NCI-H146 treated with DMSO at 0.1 percent for 48 hours (cell line): ENCODE measurements around the gene WDR48.

Experiments
- DNase-seq: peaks from one replicate; lab custom pipeline; 2025; ENCODE audit not compliant: unreplicated experiment; lab: John Stamatoyannopoulos, UW

Gene WDR48

DNA sequence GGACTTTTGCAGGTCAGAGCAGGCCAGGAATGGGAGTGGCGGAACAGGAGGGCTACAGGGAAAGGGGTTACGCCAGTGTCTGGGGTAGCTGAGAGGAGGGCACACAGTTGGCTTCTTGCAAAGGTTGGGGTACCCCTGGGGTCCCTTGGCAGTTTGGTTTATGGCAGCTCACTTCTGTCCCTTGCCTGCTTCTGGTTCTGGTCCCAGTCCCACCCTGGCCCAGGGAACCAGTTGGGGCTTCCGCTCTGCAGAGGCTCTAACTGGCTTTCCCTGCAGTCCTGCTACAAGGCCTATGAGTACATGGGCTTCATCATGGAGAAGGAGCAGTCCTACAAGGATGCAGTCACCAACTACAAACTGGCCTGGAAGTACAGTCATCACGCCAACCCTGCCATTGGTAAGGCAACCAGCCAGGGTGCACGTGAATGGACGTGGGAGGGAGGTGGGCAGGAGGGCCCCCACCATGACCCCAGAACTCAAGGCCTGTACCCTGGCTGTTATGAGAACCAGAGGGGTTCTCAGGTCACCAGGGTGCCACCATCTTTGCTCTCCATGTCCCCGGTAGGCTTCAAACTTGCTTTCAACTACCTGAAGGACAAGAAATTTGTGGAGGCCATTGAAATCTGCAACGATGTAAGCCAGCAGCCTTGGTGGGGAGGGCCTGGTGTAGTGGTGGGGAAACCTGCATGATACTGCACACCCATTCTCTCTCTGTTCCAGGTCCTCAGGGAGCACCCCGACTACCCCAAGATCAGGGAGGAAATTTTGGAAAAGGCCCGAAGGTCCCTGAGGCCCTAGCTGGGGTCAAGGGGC lies 86.4 kb downstream of the WDR48 start:
- DNase-seq: no peak

DNA sequence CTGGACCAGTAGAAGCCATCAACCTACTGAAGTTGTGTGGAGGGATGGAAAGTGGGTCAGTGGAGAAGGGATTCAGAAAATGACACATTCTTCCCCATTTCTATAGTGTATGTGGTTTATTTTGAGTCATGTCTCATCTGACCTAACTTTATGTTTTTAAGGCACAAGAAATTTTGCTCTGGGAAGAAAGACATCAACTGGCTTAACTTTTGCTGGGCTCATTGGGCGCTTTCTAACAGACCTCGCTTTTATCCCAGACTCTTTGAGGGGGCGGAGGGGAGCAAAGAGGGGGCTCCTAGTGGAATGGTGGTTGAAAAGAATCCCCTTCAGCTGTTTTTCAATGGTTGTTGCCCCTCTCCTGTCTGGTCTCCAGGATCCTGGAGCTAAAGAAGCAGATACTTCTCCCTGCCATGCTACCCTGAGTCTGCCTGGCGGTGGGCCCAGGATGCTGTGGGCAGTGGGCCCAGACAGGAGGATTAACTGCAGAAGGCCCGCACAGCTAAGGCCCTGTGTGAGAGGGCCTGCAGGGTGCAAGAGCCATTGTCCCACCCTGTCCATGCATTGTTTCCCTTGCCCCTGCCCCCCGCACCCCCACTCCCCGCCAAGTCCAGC lies 87.1 kb downstream of the WDR48 start:
- no peak for DNase-seq

DNA sequence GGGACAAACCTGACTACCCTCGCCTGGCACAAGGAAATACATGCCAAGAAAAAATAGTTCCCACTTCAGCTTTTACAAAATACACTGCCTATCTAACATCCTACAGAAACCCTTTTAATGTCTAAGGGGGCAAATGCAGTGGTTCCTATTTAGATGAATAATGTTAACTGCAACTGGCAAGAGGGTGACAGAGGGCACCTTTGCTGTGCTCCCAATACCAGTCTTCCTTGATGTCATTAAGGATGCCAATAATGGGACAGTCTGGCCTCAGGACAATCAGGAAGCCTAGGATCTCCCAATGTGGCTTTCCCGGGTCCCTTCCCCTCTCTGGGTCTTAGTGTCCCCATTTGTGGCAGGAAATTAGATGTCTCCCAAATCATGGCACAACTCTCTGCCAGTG lies 87.6 kb downstream of the WDR48 start:
- DNase-seq: no peak

DNA sequence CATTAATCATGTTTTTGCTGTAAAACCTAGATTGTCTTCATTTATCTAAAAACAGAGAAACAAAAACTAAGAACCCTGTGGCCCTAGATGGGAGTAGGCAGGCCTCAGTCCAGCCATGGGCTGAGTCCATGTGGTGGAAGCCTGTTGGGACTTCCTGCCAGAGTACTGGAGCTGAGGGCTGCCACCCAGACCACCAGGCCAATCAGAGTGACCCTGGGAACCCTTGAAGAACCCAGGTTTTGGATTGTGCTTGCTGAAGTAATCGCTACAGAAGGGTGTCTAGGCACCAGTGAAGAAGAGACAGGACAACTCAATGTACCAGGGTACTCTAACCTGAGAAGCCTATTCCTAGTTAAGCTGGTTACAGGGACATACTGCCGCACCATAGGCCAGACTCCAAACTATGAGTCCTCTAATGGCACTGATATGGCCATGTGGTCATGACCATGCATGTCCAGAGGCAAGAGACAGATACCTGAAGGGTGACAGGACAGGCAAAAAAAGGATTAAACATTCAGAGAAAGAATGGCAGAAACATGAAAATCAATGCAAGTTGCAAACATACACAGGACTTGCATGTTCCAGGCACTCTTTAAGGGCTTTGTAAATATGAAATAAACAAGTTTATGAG lies 88.6 kb downstream of the WDR48 start:
- no peak for DNase-seq

DNA sequence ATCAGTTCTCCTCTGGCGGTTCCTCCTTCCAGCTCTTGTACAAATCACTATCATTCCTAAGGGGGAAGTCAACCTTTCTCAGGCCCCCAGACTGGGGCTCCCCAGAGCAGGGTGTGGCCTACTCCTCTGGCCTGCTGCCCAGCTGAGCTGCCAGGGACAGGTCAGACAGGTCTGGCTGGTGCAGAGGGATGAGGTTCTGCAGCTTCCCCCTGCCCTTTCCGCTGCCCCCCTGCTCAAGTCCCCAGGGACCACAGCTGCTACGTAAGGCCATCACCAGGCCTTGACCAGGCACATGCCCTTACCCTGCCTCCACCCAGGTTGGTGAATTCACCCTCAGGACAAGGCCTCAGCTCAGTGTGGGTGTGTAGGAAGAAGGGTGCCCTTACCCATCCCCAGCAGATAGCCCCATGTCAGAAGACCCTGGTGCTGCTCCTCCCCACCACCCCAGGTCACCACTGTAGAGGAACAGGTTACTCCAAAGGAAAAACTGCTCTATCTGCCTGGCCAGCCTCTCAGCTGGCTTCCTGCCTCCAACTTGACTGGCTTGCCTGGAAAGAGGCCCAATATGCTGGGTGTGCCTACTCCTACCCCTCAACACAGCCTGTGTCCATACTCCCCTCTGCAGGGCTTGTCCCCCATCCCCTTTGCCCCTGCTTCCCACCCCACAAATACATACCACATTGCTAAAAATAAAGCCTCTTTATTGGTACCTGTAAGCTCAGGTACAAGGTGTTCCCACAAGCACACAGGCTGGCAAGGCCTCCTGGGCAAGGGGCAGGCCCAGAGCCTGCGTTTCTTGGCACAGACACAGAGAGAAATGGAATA lies 89.6 kb downstream of the WDR48 start:
- no peak for DNase-seq

DNA sequence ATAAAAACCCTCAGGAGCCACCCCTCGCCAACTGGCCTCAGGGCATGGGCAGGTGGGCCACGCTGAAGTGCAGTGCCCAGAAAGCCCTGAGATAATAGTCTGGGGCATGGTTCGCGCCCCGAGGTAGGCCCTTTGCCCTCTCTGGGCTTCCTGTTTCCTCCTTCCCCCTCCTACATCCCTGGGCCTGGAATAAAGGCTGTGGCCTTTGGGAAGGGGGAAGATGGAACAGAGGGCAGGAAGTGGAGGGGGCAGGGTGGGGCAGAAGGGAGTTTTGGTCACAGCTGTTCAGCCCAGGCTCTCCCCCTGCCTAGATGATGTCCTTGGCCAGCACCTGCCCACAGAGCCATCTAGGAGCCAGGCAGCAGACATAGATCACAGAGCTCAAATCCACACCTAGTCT lies 90.3 kb downstream of the WDR48 start:
- peak; percentile 26 for DNase-seq

DNA sequence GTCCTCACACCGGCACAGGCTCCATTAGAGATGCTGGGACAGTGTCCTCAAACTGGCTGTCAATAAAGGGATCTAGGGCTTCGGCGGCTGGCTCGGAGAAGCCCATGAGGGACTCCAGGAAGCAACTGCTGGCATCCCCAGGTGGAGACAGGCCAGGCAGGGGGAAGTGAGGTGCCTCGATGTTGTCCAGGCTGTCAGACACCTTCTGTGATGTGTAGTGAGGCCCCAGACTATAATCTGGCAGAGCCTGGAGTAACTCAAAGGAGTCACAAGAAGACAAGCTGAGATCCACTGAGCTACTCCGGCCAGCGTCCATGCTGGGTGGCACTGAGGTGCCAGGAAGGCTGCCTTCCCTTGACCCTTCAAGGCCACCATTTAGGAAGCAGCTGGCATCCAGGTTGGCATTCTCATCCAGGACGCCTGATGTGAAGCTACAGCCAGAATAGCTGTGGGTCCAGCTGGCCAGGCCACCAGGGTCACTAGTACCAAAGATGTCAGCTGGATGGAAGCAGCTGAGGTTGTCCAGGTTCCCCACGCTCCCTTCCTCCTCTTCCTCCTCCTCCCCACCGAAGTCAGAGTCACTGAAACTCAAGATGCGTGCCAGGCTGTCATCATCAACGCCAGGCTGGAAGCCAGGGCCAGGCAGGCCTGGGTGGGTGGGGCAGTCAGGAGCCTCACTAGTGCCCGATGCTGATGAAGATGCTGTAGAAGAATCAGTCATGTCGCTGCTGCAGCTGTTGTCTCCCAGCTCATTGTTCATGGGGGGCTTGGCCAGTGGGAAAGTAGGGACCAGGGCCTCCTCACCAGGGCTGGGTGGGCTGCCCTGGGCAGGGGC lies 91.5 kb downstream of the WDR48 start:
- no peak for DNase-seq

DNA sequence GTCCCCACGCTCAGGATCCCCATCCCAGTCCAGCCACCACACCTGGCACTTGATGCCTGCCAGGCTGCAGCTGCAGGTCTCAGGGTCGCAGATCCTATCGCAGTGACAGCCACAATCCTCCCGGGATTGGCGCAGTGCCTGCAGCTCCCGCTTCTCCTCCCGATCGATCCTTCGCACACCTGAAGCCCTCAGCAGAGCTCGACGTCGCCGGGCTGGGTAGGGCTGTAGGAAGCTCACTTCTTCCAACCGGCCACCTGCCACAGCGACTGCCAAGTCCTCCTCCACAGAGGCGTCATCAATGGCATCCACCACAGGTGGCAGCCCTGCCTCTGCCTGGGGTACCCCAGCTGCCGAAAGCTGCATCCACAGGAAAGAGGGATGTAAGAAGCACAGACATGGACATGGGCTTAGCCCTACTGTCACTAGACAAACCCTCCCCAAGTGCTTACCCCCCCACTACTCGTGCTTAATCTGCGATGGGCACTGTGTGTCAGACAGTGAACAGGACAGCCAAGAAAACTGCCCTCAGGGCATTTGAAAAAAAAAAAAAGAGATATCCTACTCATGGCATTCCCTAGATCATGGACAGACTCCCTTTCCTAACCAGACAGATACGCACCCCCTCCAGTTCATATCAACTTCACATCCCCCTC lies 92.4 kb downstream of the WDR48 start:
- DNase-seq: no peak

DNA sequence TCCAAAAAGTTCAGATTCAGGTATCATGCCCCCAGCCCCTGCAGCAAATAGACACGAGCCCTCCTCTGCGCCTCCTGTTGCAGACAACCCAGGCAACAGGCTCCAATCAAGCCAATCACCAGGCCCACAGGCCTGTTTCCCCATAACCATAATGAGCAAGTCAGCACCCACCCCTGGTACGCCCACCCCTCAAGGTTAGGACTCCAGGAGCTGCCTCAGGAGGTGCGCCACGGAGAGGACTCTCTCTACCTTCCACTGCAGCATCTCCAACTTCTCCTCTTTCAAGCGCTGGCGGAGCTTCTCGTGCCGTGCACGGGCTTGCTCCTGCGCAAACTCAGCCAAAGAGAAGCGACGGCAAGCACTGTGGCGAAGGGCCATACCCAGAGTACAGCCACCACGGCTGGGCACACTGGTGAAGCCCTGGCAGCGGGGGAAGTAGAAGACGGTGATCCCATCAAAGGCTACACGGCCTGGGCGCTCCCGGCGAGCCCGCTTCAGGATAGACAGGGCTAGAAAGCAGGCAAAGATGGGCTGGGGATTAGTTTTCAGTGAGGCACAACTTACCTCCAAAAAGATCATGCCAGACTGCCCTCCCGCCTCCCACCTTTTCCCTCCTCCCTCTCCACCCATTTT lies 93.0 kb downstream of the WDR48 start:
- DNase-seq: no peak

DNA sequence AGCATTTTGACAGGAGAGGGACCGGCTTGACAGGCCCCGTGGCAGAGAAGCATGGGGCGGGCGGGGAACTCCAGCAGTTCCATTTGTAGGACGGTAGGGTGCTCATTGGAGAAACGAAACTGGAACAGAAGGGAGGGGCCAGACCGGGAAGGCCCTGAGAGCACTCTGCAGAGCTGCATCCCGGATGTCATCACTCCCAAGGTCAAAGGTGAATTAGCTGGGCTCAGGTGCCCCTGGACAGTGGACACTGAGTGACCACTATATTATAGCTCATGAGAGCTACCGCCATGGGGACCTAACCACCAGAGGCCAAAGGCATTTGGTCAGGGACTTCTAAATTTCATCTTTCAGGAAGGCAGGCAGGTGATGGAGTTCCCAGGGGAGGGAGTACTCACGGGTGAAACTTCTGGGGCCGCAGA lies 94.3 kb downstream of the WDR48 start:
- no peak for DNase-seq
